Effector memory CD8-positive, alpha-beta T cell (primary cell): ENCODE results near the gene ELAVL3.
"Not testable (repeated sequence)": the region's sequence is repeated elsewhere in the genome, so short reads cannot be mapped to it uniquely, and the experiment has no call there.

Experiments used
- ATAC-seq: fragments of 150-1000 bp; cut with Tn5 transposase; replicated peaks from 2 replicates; pipeline ENCODE4 v1.10.0; 2021; ENCODE audit warnings: mild to moderate bottlenecking, moderate library complexity
- DNase-seq, 3 experiments: peaks; one replicate each; pipeline ENCODE4 v3.0.0; 2021
- H3K27ac Mint-ChIP-seq, 2 donors: one replicate each; pipeline ENCODE4 v1.8.0; 2022; ENCODE audit warnings: mild to moderate bottlenecking in 2 of 2, mixed read lengths in 2 of 2, moderate library complexity in 2 of 2
- H3K27me3 Mint-ChIP-seq, 2 donors: one replicate each; pipeline ENCODE4 v1.8.0; 2022; ENCODE audit warnings: mixed read lengths in 2 of 2
- H3K36me3 Mint-ChIP-seq: one replicate; pipeline ENCODE4 v1.8.0; 2022; ENCODE audit warnings: mild to moderate bottlenecking, moderate library complexity, mixed read lengths; ENCODE audit not compliant: insufficient read depth
- H3K4me1 Mint-ChIP-seq, 2 donors: one replicate each; pipeline ENCODE4 v1.8.0; 2022; ENCODE audit warnings: low read depth in 2 of 2, mixed read lengths in 2 of 2
- H3K4me3 Mint-ChIP-seq, 2 donors: one replicate each; pipeline ENCODE4 v1.8.0; 2022; ENCODE audit warnings: mild to moderate bottlenecking in 2 of 2, mixed read lengths in 2 of 2, moderate library complexity in 2 of 2
- H3K9me3 Mint-ChIP-seq, 2 donors: one replicate each; pipeline ENCODE4 v1.8.0; 2022; ENCODE audit warnings: mixed read lengths in 2 of 2

Gene ELAVL3

DNA sequence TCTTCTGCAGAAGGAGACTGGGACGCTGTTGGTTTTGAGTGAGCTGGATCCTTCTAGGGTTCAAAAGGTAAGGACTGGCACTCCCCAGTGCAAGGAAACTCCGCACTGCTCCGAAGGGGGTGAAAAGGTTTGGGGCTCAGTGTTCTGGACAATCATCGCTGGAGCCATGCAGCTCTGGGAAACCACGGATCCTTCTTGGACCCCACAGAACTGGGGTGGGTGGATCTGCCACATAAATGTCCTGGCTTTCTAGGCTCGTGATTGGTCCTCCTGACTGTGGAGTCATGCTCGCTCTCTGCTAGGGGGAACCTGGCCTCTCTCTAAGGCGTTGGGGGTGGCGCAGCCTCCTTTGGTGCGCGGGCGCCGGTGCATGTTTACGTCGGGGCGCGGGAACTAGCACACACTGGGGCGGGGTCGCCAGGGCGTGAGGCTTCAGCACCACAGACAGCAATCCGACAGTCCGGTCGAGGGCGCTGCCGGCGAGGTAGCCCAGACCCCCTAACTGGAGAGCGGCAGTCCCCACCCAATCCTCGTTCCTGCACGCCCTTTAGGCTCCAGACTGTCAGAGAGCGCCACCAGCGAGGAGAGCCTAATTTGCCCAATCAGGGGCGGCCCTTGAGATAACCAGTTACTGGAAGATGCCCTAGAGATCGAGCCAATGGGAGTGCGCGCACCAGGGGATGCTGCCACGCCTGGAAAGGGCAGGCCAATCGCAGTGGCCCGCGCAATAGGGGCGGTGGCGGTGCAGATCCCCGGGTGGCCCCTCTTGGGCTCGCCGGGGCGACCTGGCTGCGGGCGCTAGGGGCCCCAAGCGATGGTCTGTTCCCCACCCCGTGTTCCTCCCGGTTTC lies 913 bp upstream of the ELAVL3 start:
- Mint-ChIP-seq H3K36me3 (peaks cover 23% of the 10 kb centered on the region), H3K4me1 (peaks cover 18 to 22% of the 10 kb centered on the region in 2 donors), H3K4me3 (peak overlapping the region; percentile 68 to 73), H3K9me3 (no peaks in the 10 kb centered on the region), H3K27ac (peak overlapping the region; percentile 46 to 72), H3K27me3 (peaks cover 23 to 36% of the 10 kb centered on the region in 2 donors)
- ATAC-seq (peak; percentile 56), DNase-seq (peak; percentile 31 to 40 (median 33))

DNA sequence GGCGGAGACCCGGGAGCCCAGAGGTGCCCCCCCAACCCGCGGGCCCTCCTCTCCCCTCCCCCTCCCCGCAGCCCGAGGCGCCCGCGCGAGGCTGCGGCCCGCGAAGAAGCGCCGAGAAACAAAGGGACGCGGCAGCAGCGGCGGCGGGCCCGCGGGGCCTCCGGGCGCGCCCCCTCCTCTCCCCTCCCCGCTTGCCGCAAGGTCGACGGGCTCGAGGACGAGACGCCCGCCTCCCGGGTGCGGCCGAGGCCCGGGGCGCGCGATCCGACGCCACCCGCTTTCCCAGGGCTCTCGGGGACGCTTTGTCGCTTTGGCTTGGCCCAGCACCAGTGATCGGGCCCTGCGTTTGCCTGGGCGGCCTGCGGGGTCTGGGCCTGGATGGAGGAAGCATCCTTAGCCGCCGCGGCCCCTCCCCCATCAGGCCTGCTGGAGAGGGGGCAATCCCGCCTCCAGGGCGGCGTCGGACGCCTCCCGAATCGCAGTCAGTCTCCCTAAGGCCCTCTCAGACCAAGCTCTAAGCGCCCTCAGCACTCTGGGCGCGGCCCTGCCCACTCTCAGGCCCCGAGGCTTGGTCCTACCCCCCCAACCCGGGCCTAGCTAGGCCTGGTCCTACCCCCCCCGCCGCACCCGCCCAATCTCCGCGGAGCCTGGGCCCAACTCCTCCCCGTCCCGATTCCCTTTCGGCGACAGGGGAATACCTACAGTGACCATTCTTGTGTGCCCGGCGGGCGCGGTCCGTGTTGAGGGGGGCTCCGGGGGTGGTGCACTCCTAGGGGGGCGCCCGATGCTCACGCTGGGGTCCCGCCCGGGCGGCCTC lies 740 bp downstream of the ELAVL3 start:
- Mint-ChIP-seq H3K4me1 (peaks cover 18 to 22% of the 10 kb centered on the region in 2 donors), H3K4me3 (no peak overlapping the region), H3K27me3 (peaks cover 23 to 36% of the 10 kb centered on the region in 2 donors), H3K27ac (no peak overlapping the region), H3K9me3 (no peaks in the 10 kb centered on the region), H3K36me3 (peaks cover 20% of the 10 kb centered on the region)
- no peak for ATAC-seq
- no peak for DNase-seq

DNA sequence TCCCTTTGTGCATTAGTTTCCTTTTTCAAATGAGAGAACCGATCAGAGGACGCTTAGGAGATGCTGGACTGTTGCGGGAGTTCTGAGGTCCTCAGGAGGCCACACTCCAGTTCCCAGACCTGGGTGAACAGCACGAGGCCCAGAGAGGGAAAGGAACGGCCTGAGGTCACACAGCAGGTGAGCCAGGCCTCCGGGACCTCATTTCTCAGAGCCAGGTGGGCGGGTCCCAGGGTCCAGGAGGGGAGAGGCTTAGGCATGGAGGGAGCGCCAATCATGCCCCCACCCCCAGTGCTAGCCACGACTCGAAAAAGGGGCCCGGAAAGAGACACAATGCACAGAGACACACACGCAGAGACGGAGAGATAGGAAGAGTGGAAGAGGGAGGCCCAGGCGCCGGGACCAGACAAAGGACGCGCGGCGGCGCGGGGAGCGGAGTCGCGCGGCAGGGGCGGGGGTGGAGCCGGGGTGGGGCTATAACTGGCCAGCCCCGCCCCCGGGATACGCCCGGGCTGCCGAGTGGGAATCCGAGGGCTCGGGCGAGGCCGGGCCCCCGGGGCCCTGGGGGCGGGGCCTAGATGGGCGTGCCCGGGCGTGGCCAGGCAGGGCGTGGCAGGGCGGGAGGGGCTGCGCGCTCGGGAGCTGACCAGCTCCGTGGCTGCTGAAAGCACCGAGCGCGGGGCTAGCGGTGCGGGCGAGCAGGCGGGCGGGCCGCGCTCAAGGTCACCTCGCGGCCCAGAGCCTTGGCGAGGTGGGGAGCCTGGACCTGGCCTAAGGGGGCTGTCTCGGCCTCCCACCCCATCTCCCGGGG lies 1.6 kb downstream of the ELAVL3 start:
- Mint-ChIP-seq H3K36me3 (peaks cover 17% of the 10 kb centered on the region), H3K27ac (no peak overlapping the region)

DNA sequence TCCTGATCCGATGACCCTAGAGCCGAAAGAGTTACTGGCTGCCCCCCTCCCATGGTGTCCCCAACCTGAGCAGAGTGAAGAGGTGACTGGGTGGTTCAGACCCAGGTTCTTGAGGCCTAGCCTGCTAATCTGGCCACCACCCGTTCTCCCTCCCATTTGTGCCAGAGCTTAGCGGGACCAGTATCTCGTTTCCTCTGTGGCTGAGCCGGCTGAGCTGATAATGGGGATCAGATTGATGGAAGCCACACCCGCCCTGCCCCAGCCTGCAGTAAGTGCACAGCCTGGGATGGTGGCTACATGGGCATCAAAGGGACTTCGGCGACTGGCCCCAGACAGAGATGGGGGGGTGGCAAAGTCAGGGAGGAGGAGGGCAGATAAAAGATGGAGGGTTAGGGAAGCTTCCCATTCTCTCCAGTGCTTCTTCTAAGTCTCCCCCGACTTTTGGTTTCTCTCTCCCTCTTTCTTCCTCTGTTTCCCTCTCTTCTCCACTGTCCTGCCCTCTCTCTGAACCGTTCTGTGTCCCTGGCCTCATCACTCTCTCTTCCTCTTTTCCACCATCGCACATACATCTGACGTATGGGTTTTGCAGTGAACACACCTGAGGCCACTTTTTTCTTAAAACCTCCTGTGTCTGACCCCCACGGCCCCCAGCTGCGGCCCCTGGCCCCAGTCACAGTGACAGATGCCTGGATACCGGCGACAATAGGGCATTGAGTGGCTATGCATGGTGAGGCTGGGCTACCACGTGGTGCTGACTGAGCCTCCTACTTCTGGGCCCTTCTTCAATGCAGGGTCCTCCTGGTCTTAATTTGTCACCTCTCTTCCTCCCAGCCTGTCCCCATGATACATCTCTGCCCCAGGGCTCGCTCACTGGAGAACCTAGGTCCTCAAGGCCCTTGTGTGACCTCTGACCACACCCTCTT lies 2.4 kb downstream of the ELAVL3 start:
- no peak overlapping the region for H3K27ac Mint-ChIP-seq
- H3K36me3 Mint-ChIP-seq, result peaks cover 17% of the 10 kb centered on the region
- peaks cover 23 to 36% of the 10 kb centered on the region in 2 donors for H3K27me3 Mint-ChIP-seq
- peaks cover 18 to 22% of the 10 kb centered on the region in 2 donors for H3K4me1 Mint-ChIP-seq
- H3K4me3 Mint-ChIP-seq, result peak overlapping the region; percentile 60 to 64
- ATAC-seq (no peak), DNase-seq (no peak)
- no peaks in the 10 kb centered on the region for H3K9me3 Mint-ChIP-seq

More for the DNA sequence above, 1.6 kb downstream of the ELAVL3 start:
- DNase-seq (no peak), ATAC-seq (no peak)
- Mint-ChIP-seq H3K27me3 (peaks cover 23 to 36% of the 10 kb centered on the region in 2 donors), H3K4me1 (peaks cover 18 to 22% of the 10 kb centered on the region in 2 donors), H3K4me3 (peak overlapping the region; percentile 60 to 64), H3K9me3 (no peaks in the 10 kb centered on the region)

DNA sequence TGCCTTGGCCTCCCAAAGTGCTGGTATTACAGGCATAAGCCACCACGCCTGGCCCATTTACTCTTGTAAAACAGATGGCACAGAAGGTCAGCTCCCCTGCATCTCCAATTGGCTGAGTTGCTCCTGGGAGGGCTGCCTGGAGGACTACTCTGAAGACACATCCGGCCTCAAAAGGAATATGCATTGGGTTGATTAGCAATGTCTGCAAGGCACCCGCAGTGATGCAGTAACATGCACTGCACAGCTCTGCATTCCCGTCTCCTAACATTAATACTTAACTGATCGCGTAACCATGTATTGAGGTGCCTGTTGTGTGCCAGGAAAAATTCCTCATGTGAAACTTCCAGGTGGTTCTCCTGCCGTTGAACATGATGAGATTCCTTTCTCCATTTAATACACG lies 5.0 kb downstream of the ELAVL3 start:
- Mint-ChIP-seq H3K36me3 (no peaks in the 10 kb centered on the region), H3K9me3 (no peaks in the 10 kb centered on the region), H3K27ac (no peak overlapping the region), H3K4me3 (no peak overlapping the region), H3K27me3 (peaks cover 18 to 19% of the 10 kb centered on the region in 2 donors), H3K4me1 (peaks cover 3 to 4% of the 10 kb centered on the region in 2 donors)
- DNase-seq (no peak), ATAC-seq (no peak)

DNA sequence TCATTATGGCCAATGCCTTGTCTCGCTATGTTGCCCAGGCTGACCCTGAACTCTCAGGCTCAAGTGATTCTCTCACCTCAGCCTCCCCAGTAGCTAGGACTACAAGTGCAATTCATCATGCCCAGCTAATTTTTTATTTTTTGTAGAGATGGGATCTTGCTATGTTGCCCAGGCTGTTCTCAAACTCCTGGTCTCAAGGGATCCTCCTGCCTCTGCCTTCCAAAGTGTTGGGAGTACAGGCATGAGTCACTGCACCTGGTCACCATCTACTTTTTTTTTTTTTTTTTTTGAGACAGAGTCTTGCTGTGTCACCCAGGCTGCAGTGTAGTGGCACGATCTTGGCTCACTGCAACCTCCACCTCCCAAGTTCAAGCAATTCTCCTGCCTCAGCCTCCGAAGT lies 5.5 kb downstream of the ELAVL3 start:
- not testable (repeated sequence) for H3K4me3 Mint-ChIP-seq, DNase-seq, H3K9me3 Mint-ChIP-seq, H3K27ac Mint-ChIP-seq, H3K36me3 Mint-ChIP-seq, ATAC-seq, H3K4me1 Mint-ChIP-seq
- H3K27me3 Mint-ChIP-seq, result peaks cover 18 to 19% of the 10 kb centered on the region in 2 donors

DNA sequence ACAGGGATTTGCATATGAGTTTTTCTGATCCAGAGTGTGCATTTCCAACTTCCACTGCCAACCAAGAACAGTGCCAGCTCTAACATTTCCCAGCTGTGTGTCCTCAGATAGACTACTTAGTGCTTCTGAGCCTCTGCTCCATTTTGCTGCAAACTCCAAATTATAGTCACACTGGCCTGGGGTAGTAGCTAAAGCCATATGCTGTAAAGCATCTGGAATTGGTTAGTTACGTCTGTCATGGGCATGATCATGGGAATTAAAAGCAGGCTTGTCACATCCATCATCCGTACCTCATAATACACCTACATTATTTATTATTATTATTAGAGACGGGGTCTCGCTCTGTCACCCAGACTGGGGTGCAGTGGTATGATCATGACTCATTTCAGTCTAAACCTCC lies 7.1 kb downstream of the ELAVL3 start:
- no peak for DNase-seq
- Mint-ChIP-seq H3K27me3 (peaks cover 9 to 16% of the 10 kb centered on the region in 2 donors), H3K27ac (no peak overlapping the region), H3K4me1 (no peaks in the 10 kb centered on the region), H3K9me3 (no peaks in the 10 kb centered on the region), H3K4me3 (no peak overlapping the region), H3K36me3 (no peaks in the 10 kb centered on the region)
- ATAC-seq, result no peak

DNA sequence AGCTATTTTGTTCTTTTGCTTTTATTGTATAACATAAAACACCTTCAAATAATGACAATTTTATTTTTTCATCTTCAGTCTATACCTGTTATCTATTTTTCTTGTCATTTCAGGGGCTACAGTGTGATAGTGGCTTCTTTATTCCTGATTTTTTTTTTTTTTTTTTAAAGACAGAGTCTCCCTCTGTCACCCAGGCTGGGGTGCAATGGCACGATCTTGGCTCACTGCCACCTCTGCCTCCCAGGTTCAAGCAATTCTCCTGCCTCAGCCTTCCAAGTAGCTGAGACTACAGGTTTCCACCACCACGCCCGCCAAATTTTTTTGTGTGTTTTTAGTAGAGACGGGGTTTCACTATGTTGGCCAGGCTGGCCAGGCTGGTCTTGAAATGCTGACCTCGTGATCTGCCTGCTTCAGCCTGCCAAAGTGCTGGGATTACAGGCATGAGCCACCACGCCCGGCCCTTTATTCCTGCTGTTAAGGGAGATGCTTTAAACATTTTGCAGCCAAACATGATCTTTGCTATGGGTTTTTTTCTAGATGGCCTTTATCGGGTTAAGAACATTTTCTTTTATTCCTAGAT lies 12.5 kb downstream of the ELAVL3 start:
- not testable (repeated sequence) for DNase-seq, H3K4me3 Mint-ChIP-seq, H3K4me1 Mint-ChIP-seq, ATAC-seq, H3K9me3 Mint-ChIP-seq, H3K27ac Mint-ChIP-seq, H3K36me3 Mint-ChIP-seq
- peaks cover 16 to 19% of the 10 kb centered on the region in 2 donors for H3K27me3 Mint-ChIP-seq

DNA sequence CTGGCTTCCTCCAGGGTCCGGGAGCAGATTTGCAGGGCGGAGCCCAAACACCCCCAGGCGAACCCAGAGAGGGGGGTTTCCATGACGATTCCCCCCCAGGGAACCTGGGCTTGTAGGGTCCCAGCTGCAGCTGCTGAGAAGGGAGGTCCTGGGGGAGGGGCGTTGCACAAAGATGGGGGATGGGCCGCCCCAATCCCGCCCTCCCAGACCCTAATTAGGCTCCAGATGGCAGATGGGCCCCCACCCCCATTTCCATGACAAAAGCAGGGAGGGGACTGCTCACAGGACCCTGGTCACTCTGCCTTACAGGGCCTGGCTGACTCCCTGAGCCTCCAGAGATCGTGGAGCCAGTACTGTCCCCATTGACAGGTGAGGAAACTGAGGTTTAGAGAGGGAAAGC lies 15.2 kb downstream of the ELAVL3 start:
- Mint-ChIP-seq H3K27me3 (peaks cover 12 to 17% of the 10 kb centered on the region in 2 donors), H3K4me1 (no peaks in the 10 kb centered on the region), H3K4me3 (no peak overlapping the region), H3K36me3 (peaks cover 3% of the 10 kb centered on the region), H3K27ac (no peak overlapping the region), H3K9me3 (no peaks in the 10 kb centered on the region)
- no peak for DNase-seq
- no peak for ATAC-seq

DNA sequence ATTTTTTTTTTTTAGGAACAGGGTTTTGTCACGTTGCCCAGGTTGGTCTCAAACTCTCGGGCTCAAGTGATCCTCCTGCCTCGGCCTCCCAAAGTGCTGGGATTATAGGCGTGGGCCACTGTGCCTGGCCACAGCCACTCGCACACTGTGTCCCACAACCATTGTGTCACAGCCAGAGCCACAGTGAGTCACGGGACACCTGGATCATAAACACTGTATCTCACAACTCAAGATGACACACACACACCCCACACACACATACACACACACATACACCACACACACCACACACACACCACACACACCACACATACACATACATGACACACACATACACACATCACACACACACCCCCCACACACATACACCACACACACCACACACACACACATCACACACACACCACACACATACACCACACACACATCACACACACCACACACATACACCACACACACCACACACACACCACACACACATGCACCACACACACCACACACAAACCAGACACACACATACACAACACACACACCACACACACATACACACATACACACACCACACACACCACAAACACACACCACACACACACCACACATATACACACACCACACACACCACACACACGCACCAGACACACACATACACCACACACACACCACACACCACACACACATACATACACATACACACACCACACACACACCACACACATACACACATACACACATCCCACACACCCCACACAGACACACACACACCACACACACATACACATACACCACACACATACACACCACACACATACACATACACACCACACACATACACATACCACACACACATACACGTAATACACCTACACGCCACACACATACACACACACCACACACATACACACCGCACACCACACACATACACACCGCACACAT lies 16.2 kb downstream of the ELAVL3 start:
- peaks cover 19 to 28% of the 10 kb centered on the region in 2 donors for H3K27me3 Mint-ChIP-seq
- H3K9me3 Mint-ChIP-seq, result no peaks in the 10 kb centered on the region
- no peaks in the 10 kb centered on the region for H3K4me1 Mint-ChIP-seq
- no peak overlapping the region for H3K27ac Mint-ChIP-seq
- no peak for ATAC-seq
- H3K4me3 Mint-ChIP-seq, result no peak overlapping the region
- H3K36me3 Mint-ChIP-seq, result peaks cover 3% of the 10 kb centered on the region
- DNase-seq, result no peak

DNA sequence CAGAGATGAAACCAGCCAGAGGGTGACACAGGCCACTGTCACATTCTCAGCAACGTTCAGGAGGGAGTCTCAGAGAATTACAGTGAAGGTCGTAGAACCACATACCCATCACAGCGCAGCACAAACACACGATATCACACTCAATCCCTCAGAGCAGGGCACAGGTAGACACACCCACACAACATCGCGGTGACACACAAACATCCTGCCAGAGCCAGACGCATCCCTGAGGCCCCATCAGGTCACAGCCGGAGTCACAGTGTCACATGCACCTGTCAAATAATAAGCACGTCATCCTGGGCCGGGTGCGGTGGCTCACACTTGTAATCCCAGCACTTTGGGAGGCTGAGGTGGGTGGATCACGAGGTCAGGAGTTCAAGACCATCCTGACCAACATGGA lies 17.5 kb downstream of the ELAVL3 start:
- H3K4me3 Mint-ChIP-seq, result no peak overlapping the region
- peaks cover 20 to 34% of the 10 kb centered on the region in 2 donors for H3K27me3 Mint-ChIP-seq
- no peaks in the 10 kb centered on the region for H3K4me1 Mint-ChIP-seq
- H3K36me3 Mint-ChIP-seq, result peaks cover 3% of the 10 kb centered on the region
- DNase-seq (no peak), ATAC-seq (peak; percentile 65)
- peak overlapping the region in 1 of 2 donors; percentile 39 for H3K27ac Mint-ChIP-seq
- H3K9me3 Mint-ChIP-seq, result no peaks in the 10 kb centered on the region
